Stimulated activated CD4-positive, alpha-beta T cell treated with anti-CD3 and anti-CD28 coated beads, Interleukin-1b, Interleukin-23, amount 100 ng/mL, for 4 hours (primary cell): ENCODE measurements around the gene SMARCB1.

ENCODE experiments used
- DNase-seq, 2 donors: peaks; one replicate each; pipeline ENCODE4 v3.0.0-alpha.2; 2020; ENCODE audit warnings: low read depth in 2 of 2

SMARCB1 gene

DNA sequence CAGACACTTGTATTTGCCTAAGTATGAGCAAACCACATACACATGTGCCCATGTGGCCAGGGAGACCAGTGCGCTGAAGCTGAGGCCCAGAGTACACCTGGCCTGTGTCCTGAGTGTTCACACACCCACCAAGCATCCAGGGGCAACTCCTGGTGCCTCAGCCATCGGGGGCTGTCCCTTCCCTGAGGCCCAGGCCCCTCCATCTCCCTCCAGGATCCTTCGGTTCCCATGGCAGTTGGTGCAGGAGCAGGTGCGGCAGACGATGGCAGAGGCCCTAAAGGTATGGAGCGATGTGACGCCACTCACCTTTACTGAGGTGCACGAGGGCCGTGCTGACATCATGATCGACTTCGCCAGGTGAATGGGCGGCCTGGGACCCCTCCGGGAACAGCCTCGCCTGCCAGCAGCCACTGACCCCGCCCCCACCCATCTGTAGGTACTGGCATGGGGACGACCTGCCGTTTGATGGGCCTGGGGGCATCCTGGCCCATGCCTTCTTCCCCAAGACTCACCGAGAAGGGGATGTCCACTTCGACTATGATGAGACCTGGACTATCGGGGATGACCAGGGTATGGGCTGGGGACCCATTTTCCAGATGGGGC is 6.5 kb upstream of the SMARCB1 start:
- no peak for DNase-seq

GRCh38 chr22:23781065-23781464 is 5.7 kb upstream of the SMARCB1 start:
- no peak for DNase-seq

DNA sequence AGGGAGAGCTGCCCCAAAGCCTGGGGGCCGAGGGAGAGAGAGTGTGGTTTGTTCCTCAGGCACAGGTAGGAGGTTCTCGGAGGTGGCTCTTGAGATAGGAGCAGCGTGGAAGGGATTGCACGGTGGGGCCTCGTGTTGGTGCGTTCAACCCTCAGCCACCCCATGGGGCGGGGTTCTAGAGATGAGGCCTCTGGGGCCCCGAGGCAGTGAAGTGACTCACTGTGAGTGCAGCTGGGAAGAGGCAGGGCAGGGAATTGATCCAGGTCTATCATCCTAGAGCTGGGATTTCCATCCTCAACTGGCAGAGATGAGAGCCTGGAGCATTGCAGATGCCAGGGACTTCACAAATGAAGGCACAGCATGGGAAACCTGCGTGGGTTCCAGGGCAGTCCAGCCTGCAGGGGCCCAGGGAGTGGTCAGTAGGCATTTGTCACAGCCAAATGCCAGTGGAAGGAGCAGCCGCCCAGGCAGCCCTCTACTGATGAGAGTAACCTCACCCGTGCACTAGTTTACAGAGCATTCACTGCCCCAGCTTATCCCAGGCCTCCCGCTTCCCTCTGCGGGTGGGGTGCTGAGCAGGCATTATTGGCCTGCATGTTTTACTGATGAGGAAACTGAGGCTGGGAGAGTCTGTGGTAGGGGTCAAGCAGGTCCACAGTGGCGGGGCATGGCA is 5.1 kb upstream of the SMARCB1 start:
- DNase-seq = no peak

DNA sequence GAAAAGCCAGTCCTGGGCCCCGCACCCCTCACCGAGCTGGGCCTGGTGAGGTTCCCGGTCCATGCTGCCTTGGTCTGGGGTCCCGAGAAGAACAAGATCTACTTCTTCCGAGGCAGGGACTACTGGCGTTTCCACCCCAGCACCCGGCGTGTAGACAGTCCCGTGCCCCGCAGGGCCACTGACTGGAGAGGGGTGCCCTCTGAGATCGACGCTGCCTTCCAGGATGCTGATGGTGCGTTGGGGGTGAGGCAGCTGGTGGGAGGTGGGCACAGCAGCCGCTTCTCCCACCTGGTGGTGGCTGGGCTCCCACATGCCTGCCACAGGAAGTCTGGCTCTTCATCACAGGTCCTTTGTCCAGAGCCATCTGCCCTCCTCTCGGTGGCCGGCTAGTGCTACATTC is 4.5 kb upstream of the SMARCB1 start:
- DNase-seq = no peak

DNA sequence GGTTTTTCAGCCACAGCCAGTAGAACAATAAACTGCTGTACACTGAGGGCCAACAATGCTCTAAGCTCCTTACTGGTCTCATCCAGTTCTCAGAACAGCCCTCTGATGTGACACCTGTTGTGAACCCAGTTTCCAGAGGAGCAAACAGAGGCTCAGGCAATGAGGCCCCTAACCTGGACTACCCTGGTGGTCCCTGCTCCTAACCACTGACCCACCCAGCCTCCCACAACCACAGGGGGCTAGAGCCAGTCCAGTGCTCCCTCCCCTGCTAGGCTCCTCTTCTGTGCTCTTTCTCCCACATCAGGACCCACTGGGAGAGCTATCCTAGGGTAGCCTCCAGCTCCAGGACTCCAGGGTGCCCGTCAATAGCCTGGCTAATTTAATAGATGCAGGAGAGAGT is 4.1 kb upstream of the SMARCB1 start:
- DNase-seq = no peak

GRCh38 chr22:23783265-23784150 is 3.3 kb upstream of the SMARCB1 start:
- no peak for DNase-seq

- no peak for DNase-seq
Observed at GRCh38 chr22:23784215-23784732, 2.5 kb upstream of the SMARCB1 start.

- DNase-seq = no peak
Observed at GRCh38 chr22:23786261-23786710, 480 bp upstream of the SMARCB1 start.

- DNase-seq = no peak
Observed at GRCh38 chr22:23787600-23787896, 782 bp downstream of the SMARCB1 start.

GRCh38 chr22:23787910-23788309 is 1.1 kb downstream of the SMARCB1 start:
- DNase-seq = no peak

- DNase-seq = no peak
Observed at GRCh38 chr22:23789121-23789520, 2.4 kb downstream of the SMARCB1 start.

- DNase-seq = no peak
Observed at GRCh38 chr22:23789638-23790037, 2.9 kb downstream of the SMARCB1 start.

DNA sequence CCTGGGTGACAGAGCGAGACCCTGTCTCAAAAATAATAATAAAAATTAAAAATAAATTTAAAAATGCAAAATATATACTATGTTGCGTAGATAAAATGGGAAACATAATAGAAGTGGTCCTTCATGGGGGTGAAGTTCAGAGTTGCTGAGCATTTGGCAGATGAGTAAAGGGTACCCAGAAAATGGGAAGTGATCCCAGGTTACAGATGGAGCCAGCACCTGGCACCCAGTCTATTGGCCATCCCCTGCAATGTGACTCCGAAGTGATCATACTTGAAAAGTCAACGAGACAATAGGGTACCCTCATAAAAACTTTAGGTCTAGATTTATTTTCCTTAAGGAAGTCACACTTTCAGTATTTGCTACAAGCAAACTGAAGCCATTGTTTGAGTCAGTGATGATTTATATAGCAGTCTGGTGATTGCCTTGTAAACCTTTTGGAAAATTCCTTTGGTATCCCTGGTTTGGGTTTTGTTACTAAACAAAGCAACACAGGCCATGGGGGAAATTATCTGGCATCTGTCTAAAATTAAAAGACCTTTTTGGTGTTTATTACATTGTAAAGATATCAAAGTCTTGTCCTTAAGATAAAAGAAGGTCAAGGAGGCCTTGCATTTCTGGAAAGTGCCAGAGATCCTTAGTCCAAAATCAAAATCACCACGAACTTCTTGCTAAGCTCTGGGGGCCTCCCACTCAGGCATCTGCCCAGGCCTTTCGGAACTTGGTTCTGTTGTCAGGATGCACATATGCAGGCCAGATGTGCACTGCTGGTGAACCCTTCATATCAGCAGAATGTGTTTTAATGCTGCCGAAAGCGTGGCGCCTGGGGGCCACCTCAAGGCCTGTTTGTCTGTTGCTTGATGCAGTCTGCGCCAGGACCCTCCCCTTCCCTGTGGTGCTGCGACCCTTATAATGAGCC is 4.3 kb downstream of the SMARCB1 start:
- DNase-seq = no peak

DNA sequence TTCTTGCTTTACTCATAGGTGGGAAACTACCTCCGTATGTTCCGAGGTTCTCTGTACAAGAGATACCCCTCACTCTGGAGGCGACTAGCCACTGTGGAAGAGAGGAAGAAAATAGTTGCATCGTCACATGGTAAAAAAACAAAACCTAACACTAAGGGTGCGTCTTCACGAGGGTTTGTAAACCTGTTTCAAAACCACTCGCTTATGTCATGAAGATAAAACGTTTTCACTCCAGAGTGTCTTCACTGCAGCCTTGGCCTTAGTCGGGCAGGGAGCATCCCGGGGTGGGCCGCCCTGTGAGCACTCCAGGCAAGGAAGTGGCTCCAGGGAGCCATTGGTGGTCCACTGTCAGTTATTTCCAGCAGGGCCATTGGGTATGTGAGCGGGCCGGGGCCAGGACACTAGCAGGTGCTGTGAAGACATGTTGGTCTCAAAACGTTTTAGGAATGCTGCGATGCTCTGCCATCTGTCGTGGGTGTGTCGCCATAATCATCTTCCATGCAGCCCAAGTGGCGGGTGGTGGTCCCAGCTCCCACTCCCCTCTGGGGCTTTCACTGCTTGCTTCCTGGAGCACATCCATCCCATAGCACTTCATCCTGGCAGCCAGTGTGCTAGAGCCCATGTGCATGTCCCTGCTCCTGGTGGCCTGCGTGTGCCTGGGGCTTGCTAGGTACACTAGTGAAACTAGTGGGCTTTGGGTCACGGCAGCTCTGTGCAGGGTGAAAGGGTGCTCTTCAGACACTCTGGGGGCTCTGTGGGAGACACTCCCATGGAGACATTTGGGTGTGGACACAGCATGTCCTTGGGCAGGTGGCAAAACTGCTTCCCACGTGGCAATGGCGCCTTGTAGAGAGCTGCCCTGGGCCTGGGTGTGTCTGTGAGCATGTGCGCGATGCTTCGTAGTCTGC is 5.2 kb downstream of the SMARCB1 start:
- no peak for DNase-seq

DNA sequence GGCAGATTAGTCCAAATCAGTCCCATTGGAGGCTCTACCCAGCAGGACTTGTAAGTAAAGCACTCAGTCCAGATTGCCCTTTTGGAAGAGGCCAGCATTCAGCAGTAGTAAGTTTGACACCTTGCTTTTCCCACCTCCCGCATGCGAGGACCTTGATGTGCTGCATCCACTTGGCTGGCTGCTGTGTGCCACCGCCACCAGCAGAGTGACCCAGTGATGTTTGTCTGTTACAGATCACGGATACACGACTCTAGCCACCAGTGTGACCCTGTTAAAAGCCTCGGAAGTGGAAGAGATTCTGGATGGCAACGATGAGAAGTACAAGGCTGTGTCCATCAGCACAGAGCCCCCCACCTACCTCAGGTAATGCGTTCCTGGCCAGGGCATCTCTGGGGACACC is 6.6 kb downstream of the SMARCB1 start:
- DNase-seq = no peak

DNA sequence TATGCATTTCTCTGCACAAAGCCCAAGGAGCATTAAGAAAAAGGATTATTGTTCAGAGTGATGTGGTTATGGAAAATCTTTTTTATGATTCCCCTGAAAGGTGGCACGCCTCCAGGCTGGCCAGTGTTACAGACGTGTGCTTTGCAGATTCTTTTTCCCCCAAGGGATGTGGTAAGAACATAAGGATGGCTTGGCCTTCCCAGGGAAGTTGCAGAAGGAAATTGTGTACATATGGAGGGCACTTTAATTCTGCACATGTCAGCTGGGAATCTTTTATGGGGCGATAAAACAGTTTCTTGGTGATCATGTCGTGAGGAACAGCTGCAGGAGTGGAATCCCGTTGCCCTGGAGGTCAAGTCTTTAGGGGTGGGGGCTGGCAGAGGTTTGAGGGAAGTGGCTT is 9.7 kb downstream of the SMARCB1 start:
- DNase-seq = no peak

GRCh38 chr22:23800297-23801237 is 13.8 kb downstream of the SMARCB1 start:
- no peak for DNase-seq

- DNase-seq = no peak
Observed at GRCh38 chr22:23801238-23801821, 14.6 kb downstream of the SMARCB1 start.

- DNase-seq = no peak
Observed at GRCh38 chr22:23801886-23802377, 15.2 kb downstream of the SMARCB1 start.
